ENCODE data around the gene KCTD18.

Gene KCTD18

GRCh38 chr2:200498402-200499162 lies 11.3 kb downstream of the KCTD18 start:
- no peak for TF ChIP-seq TAF1 (IDR thresholded peaks at IDR 0.05; ENCODE audit: low read depth)
- TF ChIP-seq EGR1 (IDR thresholded peaks at IDR 0.05), result no peak
- no peak for TF ChIP-seq TCF12 (IDR thresholded peaks at IDR 0.05; ENCODE audit: low read depth)
- TF ChIP-seq EP300 (IDR thresholded peaks at IDR 0.05; ENCODE audit: borderline replicate concordance), result no peak
- no peak for TF ChIP-seq YY1 (IDR thresholded peaks at IDR 0.05; ENCODE audit: low read depth)
- no peak for TF ChIP-seq NFIC (IDR thresholded peaks at IDR 0.05)
- no peak for TF ChIP-seq TEAD4 (IDR thresholded peaks at IDR 0.05)
- no peak for TF ChIP-seq MAX (IDR thresholded peaks at IDR 0.05)

- TF ChIP-seq CREB1 (IDR thresholded peaks at IDR 0.05; ENCODE audit: low read depth) (no peak), TCF12 (IDR thresholded peaks at IDR 0.05; ENCODE audit: low read depth) (no peak), TEAD4 (IDR thresholded peaks at IDR 0.05) (no peak), EP300 (IDR thresholded peaks at IDR 0.05; ENCODE audit: borderline replicate concordance) (no peak), USF1 (IDR thresholded peaks at IDR 0.05) (no peak)
These were observed 13.2 kb downstream of the KCTD18 start for GRCh38 chr2:200496696-200497095.

GRCh38 chr2:200494048-200494447 lies 15.8 kb downstream of the KCTD18 start:
- TF ChIP-seq FOXM1 (IDR thresholded peaks at IDR 0.05; ENCODE audit: borderline replicate concordance, low read depth), result no peak
- no peak for TF ChIP-seq YY1 (IDR thresholded peaks at IDR 0.05; ENCODE audit: low read depth)
- TF ChIP-seq EGR1 (IDR thresholded peaks at IDR 0.05), result no peak
- no peak for TF ChIP-seq CREB1 (IDR thresholded peaks at IDR 0.05; ENCODE audit: low read depth)
- TF ChIP-seq CEBPB (IDR thresholded peaks at IDR 0.05), result no peak
- TF ChIP-seq ZBTB7A (IDR thresholded peaks at IDR 0.05; ENCODE audit: low read depth), result no peak

GRCh38 chr2:200492656-200493055 lies 17.2 kb downstream of the KCTD18 start:
- TF ChIP-seq YY1 (IDR thresholded peaks at IDR 0.05; ENCODE audit: low read depth) (no peak), EGR1 (IDR thresholded peaks at IDR 0.05) (no peak), CREB1 (IDR thresholded peaks at IDR 0.05; ENCODE audit: low read depth) (no peak), MAX (IDR thresholded peaks at IDR 0.05) (no peak), RAD21 (IDR thresholded peaks at IDR 0.05; ENCODE audit: low read depth) (no peak), NFIC (IDR thresholded peaks at IDR 0.05) (no peak), TAF1 (IDR thresholded peaks at IDR 0.05; ENCODE audit: low read depth) (no peak)

GRCh38 chr2:200490001-200490400 lies 19.9 kb downstream of the KCTD18 start:
- TF ChIP-seq CEBPB (IDR thresholded peaks at IDR 0.05) (no peak), TAF1 (IDR thresholded peaks at IDR 0.05; ENCODE audit: low read depth) (no peak)

GRCh38 chr2:200488169-200488568 lies 21.7 kb downstream of the KCTD18 start:
- TF ChIP-seq USF1 (IDR thresholded peaks at IDR 0.05), result no peak
- no peak for TF ChIP-seq RAD21 (IDR thresholded peaks at IDR 0.05; ENCODE audit: low read depth)
- TF ChIP-seq TCF12 (IDR thresholded peaks at IDR 0.05; ENCODE audit: low read depth), result no peak
- no peak for TF ChIP-seq CREB1 (IDR thresholded peaks at IDR 0.05; ENCODE audit: low read depth)

- TF ChIP-seq TCF12 (IDR thresholded peaks at IDR 0.05; ENCODE audit: low read depth) (no peak), RAD21 (IDR thresholded peaks at IDR 0.05; ENCODE audit: low read depth) (no peak), ZBTB7A (IDR thresholded peaks at IDR 0.05; ENCODE audit: low read depth) (no peak), CEBPB (IDR thresholded peaks at IDR 0.05) (no peak), USF1 (IDR thresholded peaks at IDR 0.05) (no peak), TEAD4 (IDR thresholded peaks at IDR 0.05) (no peak), REST (IDR thresholded peaks at IDR 0.05; ENCODE audit: low read depth) (no peak), FOXM1 (IDR thresholded peaks at IDR 0.05; ENCODE audit: borderline replicate concordance, low read depth) (no peak), MAX (IDR thresholded peaks at IDR 0.05) (no peak), EP300 (IDR thresholded peaks at IDR 0.05; ENCODE audit: borderline replicate concordance) (no peak), CREB1 (IDR thresholded peaks at IDR 0.05; ENCODE audit: low read depth) (no peak), EGR1 (IDR thresholded peaks at IDR 0.05) (no peak), TAF1 (IDR thresholded peaks at IDR 0.05; ENCODE audit: low read depth) (no peak)
These were observed 23.3 kb downstream of the KCTD18 start for GRCh38 chr2:200486529-200486928.

GRCh38 chr2:200484934-200485333 lies 24.9 kb downstream of the KCTD18 start:
- TF ChIP-seq TAF1 (IDR thresholded peaks at IDR 0.05; ENCODE audit: low read depth), result no peak
- no peak for TF ChIP-seq ZBTB7A (IDR thresholded peaks at IDR 0.05; ENCODE audit: low read depth)
- TF ChIP-seq TCF12 (IDR thresholded peaks at IDR 0.05; ENCODE audit: low read depth), result no peak
- TF ChIP-seq YY1 (IDR thresholded peaks at IDR 0.05; ENCODE audit: low read depth), result no peak
- TF ChIP-seq MAX (IDR thresholded peaks at IDR 0.05), result no peak
- no peak for TF ChIP-seq TEAD4 (IDR thresholded peaks at IDR 0.05)
- no peak for TF ChIP-seq EGR1 (IDR thresholded peaks at IDR 0.05)
- TF ChIP-seq REST (IDR thresholded peaks at IDR 0.05; ENCODE audit: low read depth), result no peak
- TF ChIP-seq NFIC (IDR thresholded peaks at IDR 0.05), result no peak
- TF ChIP-seq EP300 (IDR thresholded peaks at IDR 0.05; ENCODE audit: borderline replicate concordance), result no peak
- no peak for TF ChIP-seq FOXM1 (IDR thresholded peaks at IDR 0.05; ENCODE audit: borderline replicate concordance, low read depth)
- TF ChIP-seq CEBPB (IDR thresholded peaks at IDR 0.05), result no peak

Data from Ishikawa (cell line).